ENCODE measurements around the gene SLC30A5.
"Not testable (repeated sequence)": the region's sequence is repeated elsewhere in the genome, so short reads cannot be mapped to it uniquely, and the experiment has no call there.

The SLC30A5 gene

DNA sequence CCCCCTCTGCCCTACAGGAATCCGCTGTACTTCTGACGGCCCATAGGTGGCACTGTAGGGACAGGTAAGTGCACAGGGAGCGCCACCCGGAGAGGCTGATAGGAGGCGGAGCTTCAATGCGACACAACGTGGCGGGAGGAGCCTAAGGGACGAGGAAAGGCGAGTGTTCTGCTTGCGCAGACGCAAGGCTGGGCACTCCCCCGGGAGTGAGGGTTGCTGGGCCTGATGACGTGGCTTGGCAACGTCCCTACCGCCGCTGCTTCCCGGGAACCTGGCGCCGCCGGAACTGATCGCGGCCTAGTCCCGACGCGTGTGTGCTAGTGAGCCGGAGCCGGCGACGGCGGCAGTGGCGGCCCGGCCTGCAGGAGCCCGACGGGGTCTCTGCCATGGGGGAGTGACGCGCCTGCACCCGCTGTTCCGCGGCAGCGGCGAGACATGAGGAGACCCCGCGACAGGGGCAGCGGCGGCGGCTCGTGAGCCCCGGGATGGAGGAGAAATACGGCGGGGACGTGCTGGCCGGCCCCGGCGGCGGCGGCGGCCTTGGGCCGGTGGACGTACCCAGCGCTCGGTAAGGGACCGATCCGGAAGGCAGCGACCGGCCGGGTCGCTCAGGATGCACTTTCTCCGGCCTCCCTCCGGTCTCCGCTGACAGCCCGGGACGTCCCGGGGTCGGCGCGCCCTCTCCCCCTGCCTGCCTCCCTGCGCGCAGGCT lies at the start of gene SLC30A5:
Gene SLC30A5 (plus strand): TSS at position 244 of the 712 bp plus-strand sequence. CDS start 242 bp downstream, at position 486.
- peak; percentile 99 for DNase-seq (ENCODE audit: low spot score)

DNA sequence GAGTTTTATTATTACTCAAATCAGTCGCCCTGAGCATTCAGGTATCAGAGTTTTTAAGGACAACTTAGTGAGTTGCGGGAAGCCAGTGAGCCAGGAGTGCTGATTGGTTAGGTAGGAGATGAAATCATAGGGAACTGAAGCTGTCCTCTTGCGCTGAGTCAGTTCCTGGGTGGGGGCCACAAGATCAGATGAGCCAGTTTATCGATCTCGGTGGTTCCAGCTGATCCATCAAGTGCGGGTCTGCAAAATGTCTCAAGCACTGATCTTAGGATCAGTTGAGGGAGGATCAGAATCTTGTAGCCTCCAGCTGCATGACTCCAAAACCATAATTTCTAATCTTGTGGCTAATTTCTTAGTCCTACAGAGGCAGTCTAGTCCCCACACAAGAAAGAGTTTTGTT lies 48.6 kb upstream of the SLC30A5 start:
- not testable (repeated sequence) for DNase-seq (ENCODE audit: low spot score)

DNA sequence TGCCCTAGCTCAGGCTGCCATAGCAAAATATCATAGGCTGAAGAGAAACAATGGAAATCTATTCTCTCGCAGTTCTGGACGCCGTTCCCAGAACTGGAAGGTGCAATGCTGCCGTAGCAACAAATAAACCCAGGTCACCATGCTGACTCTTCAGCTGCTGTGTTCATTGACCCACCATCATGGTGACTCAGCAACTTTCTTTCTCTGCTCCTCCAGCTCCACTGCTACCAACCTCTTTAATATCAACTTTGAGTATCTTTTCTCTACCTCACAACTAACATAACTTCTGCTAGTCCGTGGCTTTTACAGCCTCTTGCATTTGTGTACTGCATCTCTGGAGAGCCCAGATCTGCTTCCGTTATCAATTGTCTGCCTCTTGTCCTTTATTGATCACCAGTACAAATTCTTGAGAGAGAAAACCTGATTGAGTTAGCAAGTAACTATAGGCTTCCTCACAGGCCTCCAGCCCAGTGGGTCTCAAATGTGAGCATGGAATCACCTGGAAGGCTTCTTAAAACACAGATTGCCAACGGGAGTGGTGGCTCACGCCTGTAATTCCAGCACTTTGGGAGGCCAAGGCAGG lies 47.3 kb upstream of the SLC30A5 start:
- no peak for DNase-seq (ENCODE audit: low spot score)

DNA sequence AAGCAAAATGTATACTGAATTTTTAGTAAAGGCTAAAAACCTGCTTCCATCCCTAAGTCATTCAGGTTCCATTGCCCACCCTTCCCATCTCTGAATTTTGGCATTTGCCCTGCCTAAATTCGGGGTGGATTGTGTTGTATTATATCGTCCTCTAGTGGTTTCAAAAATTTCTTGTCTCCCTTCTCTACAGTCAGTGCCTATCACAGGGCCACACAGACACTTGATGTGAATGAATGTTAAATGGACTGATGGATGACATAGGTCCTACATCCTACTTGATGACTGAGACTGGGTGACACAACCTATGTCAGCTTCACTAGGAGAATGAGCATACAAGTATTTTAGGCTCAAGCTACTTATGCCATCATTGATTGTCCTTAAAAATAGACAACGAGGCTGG lies 45.6 kb upstream of the SLC30A5 start:
- DNase-seq (ENCODE audit: low spot score) = no peak

DNA sequence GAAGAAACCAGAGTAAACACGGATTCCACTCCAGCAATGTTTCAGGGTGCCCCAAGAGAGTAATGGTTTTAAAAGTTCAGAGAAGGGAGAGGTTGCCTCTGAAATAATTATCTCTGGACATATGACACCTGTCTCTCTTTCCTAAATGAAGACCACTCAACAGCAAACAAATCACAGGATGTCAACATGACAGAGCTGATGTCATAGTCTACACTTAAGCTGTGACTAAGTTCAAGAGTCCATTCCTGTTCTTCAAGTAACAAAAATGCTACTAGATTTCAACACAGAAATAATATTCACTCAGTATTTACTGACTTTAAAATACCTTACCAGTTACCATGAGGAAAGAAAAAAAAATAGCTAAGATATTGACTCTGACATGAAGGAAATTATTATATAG lies 44.7 kb upstream of the SLC30A5 start:
- DNase-seq (ENCODE audit: low spot score) = no peak

DNA sequence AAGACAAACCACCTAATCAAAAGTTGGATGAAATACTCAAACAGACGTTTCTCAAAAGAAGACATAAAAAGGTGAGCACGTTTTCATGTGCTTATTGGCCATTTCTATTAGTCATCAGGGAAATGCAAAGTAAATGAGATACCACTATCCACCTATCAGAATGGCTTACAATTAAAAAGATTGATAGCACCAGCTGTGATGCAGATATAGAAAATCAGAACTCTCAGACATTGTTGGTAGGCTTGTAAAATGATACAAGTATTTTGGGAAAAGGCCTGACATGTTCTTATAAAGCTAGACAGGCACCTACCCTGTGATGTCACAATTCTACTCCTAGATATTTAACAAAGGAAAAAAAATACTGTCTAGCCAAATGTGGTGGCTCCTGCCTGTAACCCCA lies 44.0 kb upstream of the SLC30A5 start:
- DNase-seq (ENCODE audit: low spot score) = no peak

DNA sequence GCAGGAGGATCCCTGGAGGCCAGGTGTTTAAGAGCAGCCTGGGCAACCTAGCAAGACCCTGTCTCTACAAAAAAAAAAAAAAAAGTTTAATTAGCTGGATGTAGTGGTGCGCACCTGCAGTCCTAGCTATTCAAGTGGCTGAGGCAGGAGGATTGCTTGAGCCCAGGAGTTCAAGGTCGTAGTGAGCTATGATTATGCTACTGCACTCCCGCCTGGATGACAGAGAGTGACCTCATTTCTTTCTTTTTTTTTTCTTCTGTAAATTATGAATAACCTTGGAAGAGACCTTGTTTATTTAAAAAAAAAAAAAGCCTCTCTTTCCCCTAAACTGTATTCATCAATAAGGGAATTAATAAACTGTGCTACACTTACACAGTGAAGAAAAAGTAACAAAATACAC lies 43.6 kb upstream of the SLC30A5 start:
- no peak for DNase-seq (ENCODE audit: low spot score)

DNA sequence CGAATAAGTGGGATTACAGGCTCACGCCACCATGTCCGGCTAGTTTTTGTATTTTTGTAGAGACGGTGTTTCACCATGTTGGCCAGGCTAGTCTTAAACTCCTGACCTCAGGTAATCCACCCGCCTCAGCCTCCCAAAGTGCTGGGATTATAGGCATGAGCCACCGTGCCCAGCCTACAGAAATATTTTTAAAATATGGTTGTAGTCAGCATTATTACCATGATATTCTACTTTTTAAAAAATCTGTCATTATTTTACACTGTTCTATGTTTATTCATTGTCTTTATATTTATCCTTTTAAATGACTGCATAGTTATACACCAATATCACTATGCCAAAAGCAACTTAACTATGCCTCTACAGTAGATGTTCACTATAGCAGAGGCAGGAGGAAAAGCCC lies 41.6 kb upstream of the SLC30A5 start:
- DNase-seq (ENCODE audit: low spot score) = no peak

DNA sequence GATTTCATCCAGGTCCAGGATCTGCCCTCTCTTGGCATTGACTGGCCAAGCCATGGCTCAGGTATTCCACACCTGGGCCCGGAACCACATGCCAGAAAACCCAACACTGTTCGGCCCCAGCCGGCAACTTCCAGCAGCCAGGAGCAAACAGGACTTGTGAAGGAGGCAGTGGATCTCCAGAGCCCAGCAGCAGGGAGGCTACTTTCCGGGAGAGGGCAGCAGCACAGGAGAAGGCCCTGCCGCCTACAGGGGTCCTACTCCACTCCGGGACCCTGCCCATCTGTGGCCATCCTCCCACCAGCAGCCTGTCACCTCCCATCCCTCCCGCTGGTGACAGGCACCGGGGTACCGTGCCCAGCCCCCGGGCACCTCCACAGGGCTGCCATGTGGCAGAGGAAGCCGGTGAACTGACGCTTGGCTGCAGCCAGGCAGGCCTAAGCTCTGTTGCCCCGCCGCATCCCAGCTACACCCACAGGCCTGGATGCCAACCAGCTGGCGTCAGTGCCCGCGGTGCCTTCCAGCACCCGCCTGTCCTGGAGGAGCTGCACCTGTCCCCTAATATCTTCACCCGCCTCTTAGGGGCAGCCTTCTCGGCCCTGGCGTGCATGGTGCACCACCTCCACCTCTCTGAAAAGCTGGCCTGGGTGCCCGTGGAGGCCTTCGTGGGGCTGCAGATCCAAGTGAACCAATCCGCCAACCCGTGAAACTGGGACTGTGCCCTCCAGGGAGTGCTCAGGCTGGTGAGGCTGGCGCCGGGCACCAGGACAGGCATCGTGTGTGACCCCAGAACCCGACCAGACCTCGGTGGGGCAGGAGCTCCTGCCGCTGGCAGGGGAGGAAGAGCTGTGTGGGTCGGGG lies 18.9 kb upstream of the SLC30A5 start:
- DNase-seq (ENCODE audit: low spot score) = no peak

DNA sequence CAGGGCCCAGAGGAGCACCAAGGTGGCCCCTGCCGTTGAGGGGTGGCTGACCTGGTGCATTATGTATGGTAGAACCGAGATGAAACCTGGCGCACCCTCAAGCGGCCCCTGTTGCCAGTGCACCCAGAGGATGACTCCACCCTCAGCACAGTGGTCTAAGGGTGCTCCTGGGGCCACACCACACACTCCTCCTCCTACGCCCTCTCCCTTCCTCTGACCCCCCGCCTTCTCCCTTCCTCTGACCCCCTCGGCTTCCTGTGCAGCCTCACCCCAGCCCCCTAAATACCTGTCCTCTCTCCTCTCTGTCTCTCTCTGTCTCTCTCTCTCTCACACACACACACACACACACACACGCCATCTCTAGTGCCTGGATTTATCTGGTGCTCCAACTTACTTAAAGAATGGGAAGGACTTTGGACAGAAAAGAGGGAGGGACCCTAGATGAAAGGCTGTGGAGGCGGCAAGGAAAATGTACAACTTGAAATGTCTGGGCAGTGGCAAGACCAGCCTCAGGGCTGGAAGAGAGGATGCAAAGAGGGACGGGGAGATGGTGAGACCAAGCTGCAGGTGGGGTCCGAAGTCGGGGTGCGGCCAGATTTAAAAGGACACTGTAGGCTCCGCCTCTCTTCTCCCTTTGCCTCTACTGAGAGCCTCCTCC lies 18.2 kb upstream of the SLC30A5 start:
- DNase-seq (ENCODE audit: low spot score) = no peak

DNA sequence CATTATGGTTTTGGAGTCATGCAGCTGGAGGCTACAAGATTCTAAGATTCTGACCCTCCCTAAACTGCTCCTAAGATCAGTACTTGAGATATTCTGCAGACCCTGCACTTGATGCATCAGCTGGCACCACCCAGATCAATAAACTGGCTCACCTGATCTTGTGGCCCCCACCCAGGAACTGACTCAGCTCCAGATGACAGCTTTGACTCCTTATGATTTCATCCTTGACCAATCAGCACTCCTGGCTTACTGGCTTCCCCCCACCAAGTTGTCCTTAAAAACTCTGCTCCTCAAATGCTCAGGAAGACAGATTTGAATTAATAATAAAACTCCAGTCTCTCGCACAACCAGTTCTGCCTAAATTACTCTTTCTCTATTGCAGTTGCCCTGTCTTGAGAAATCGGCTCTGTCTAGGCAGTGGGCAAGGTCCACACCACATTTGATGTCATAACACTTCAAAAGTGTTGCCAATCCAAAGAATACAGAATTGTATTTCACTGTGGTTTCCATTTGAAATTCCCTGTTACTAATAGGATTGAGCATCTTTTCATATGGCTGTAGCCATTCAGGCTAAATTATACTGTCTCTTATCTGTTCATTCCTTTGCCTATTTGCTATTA lies 14.8 kb upstream of the SLC30A5 start:
- DNase-seq (ENCODE audit: low spot score) = no peak

DNA sequence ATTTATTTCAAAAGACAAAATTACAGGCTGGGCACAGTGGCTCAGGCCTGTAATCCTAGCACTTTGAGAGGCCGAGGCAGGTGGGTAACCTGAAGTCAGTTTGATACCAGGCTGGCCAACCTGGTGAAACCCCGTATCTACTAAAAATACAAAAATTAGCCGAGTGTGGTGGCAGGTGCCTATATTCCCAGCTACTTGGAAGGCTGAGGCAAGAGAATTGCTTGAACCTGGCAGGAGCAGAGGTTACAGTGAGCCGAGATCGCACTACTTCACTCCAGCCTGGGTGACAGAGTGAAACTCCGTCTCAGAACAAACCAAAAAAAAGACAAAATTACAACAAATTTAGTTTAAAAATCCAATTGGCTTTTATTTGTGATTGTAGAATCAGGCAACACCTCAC lies 14.3 kb upstream of the SLC30A5 start:
- no peak for DNase-seq (ENCODE audit: low spot score)

DNA sequence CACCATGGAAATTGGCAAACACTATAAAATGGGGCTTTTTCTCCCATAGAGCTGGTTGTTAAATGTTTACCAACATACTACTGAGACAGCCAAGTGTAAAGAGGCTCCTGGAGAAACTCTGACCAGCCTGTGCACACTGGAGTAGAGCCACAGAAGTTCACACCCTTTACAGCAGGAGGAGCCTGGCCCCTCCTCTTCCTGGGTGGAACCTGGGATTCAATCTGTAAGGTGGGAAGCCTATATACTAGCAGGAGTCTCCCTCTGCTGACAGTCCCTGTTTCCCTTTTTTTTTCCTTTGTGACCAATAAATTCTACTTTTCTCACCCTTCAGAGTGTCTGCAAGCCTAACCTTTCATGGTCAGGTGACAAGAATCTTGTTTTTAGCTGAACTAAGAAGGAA lies 10.4 kb upstream of the SLC30A5 start:
- no peak for DNase-seq (ENCODE audit: low spot score)

DNA sequence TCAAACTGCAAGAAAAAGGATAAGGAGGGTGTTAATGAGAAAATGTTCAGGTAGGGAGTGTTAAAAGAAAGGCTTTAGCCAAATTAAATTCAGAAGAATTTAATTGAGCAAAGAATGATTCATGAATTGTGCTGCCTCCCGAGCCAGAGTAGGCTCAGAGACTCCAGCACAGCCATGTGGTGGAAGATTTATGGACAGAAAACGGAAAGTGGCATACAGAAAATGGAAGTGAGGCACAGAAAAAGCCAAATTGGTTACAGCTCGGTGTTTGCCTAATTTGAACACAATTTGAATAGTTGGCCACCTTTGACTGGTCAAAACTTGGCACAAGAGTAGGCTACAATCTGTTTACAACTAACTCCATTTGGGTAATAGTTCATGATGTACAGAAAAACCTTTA lies 9.6 kb upstream of the SLC30A5 start:
- no peak for DNase-seq (ENCODE audit: low spot score)

DNA sequence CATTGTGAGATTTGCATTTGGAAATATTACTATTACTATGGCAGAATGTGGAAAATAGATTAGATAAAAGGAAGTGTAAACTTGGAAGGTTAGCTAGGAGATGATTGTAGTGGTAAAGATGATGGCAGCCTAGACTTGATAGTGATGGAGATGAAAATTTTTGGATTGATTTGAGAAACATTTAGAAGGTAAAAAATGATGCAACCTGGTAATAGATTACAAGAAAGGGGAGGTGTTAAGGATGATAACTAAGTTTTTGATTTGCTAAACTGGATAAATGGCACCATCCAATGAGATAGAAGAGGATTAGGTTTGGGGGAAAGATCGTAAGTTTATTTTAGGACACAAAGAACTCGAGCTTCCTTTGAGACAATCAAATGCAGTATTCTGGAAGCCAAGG lies 8.9 kb upstream of the SLC30A5 start:
- DNase-seq (ENCODE audit: low spot score) = no peak

DNA sequence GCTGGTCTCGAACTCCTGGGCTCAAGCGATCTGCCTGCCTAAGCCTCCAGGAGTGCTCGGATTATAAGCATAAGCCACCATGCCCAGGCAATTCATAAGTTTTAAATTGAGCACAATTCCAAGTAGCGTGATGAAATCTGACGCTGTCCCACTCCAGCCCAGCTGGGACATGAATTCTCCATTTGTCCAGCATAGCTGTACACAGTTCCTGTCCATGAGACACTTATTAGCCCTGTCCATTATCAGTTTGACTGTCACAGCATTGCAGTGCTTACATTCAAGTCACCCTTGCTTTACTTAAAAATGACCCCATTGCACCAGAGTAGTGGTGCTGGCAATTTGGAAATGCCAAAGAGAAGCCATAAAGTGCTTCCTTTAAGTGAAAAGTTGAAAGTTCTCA lies 7.6 kb upstream of the SLC30A5 start:
- DNase-seq (ENCODE audit: low spot score) = no peak

DNA sequence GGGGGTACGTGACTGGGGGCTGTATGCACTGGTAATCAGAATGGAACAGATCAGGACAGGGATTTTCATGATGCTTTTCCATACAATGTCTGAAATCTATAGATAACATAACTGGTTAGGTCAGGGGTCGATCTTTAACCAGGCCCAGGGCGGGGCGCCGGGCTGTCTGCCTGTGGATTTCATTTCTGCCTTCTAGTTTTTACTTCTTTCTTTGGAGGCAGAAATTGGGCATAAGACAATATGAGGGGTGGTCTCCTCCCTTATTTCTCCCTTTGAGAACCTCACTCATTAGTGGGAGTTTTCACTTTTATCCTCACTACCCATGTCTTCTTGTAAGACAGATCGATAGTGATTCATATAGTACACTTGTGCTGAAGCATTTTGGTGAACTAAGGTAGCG lies 5.8 kb upstream of the SLC30A5 start:
- DNase-seq (ENCODE audit: low spot score) = not testable (repeated sequence)

DNA sequence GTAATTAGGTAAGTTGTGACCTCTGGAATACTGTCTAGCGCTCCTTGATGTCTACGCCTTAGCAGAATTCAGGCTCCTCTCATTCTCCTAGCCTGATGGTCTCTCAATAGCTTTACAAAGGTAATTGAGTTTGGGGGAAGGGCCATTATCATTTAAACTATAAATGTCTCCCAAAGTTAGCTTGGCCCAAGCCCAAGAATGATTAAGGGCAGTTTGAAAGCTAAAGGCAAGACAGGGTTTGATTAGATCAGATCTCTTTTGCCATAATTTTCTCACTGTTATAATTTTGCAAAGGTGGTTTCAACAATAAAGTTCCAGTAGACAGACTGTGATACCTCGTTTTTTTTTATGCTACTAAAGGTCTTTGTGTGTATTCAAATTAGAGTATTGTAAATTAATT lies 3.7 kb upstream of the SLC30A5 start:
- no peak for DNase-seq (ENCODE audit: low spot score)

DNA sequence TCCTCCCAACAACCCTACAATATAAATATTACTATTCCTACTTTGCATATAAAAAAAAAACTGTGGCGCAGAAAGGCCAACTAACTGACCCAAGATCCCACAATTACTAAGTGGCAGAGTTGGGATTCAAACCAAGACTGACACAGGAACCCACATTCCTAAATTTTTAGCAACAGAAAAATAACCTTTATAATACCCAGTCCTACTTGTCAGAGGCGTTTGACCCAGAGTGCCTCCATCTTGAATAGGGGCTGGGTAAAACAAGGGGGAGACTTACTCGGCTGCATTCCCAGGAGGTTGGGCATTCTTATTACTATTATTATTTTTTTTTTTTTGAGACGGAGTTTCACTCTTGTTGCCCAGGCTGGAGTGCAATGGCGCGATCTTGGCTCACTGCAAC lies 2.0 kb upstream of the SLC30A5 start:
- no peak for DNase-seq (ENCODE audit: low spot score)

DNA sequence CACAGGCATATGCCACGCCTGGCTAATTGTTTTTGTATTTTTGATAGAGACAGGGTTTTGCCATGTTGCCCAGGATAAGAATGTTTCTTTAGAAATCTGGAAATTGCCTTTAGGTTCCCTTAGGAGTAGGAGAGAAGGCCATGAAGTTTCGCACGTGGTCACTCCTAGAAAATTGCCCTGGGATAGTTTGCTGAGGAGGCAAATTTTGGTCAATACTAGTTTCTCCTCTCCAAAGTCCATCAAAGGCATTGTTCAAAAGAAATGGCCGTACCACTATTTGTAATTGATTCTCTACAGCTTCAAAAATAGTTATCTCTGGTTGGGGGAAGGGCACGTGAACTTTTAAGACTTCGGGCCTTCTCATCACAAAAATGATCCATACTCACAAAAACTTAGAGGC lies 845 bp upstream of the SLC30A5 start:
- no peak for DNase-seq (ENCODE audit: low spot score)

DNA sequence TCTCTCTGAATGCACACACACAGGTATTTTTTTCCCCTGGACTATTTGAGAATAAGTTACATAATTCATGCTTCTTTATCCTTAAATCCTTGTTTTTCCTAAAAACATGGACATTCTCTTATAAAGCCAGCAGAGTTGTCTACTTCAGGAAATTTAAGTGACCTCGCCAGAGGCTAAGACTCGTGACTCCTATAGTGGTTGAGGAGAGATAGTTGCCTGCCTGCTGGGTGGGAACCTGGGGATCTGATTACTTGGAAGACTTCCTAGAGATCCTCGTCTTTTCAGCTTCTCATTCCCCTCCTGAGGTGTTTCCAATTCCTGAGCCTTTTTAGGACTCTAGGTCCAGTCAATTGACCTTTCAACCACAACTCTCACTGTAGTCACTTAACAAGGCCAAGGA lies 5.5 kb downstream of the SLC30A5 start:
- DNase-seq (ENCODE audit: low spot score) = no peak

DNA sequence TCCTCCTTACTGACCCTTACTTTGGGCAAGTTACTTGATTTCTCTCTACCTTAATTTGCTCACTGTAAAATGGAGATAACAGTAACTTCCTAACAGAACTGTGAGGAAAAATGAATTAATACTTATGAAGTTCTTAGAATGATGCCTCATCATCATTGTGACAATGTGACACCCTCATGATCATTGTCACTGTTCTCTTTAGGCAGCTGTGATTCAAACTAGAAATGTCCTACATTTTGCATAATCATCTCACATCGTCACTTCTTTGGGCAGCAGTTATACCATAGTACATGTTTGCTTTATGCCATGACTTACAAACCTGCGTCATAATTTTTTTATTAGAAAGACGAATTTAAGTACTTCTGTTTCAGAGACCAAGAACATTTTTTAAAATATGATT lies 9.7 kb downstream of the SLC30A5 start:
- no peak for DNase-seq (ENCODE audit: low spot score)
